HepG2 (cell line): ENCODE measurements around the gene UNC13D. TPM values are rescaled to one million over a fixed set of nuclear protein-coding genes. Genes with fewer than 3 reads are reported as not detected.

Experiments
- DNMT3B ChIP-seq: conservative IDR thresholded peaks from 2 replicates; pipeline ENCODE4 v1.6.1; 2016; ENCODE audit warnings: missing biosample characterization, control low read depth
- FOXA3 ChIP-seq: IDR thresholded peaks from 2 replicates; pipeline ENCODE4 v1.6.1; 2016; ENCODE audit warnings: missing genetic modification reagents, missing compliant biosample characterization
- GABPB1 ChIP-seq: IDR thresholded peaks from 2 replicates; pipeline ENCODE4 v1.6.1; 2016; ENCODE audit warnings: mild to moderate bottlenecking, missing genetic modification reagents, moderate library complexity, missing compliant biosample characterization
- HES4 ChIP-seq: sonication (generic); formaldehyde crosslinking; IDR thresholded peaks from 2 replicates; pipeline ENCODE4 v1.9.0; 2021; ENCODE audit warnings: mild to moderate bottlenecking, missing genetic modification reagents, borderline replicate concordance
- KMT2A ChIP-seq: sonication (generic); formaldehyde crosslinking; IDR thresholded peaks from 2 replicates; pipeline ENCODE4 v1.4.0; 2020; ENCODE audit warnings: missing genetic modification reagents
- PAX8 ChIP-seq: sonication (generic); formaldehyde crosslinking; IDR thresholded peaks from 2 replicates; pipeline ENCODE4 v1.8.0; 2022; ENCODE audit warnings: mild to moderate bottlenecking, missing genetic modification reagents, borderline replicate concordance
- POLR2A ChIP-seq, 2 experiments: IDR thresholded peaks; 2 replicates each; pipeline ENCODE4 v1.6.1; 2011; ENCODE audit warnings: low read depth in 2 of 2, low read length in 2 of 2, mild to moderate bottlenecking in 1 of 2, moderate library complexity in 1 of 2; ENCODE audit not compliant: insufficient read depth in 1 of 2
- POLR2G ChIP-seq: fragments of 200-400 bp; formaldehyde crosslinking; IDR thresholded peaks from 2 replicates; pipeline ENCODE4 v1.6.1; 2018; ENCODE audit warnings: mild to moderate bottlenecking, low read depth, low read length, moderate library complexity
- PPARG ChIP-seq: conservative IDR thresholded peaks from 2 replicates; pipeline ENCODE4 v1.6.1; 2016; ENCODE audit warnings: missing biosample characterization, missing genetic modification reagents
- SATB2 ChIP-seq: sonication (generic); formaldehyde crosslinking; IDR thresholded peaks from 2 replicates; pipeline ENCODE4 v1.5.0; 2020; ENCODE audit warnings: missing genetic modification reagents
- SCMH1 ChIP-seq: sonication (generic); formaldehyde crosslinking; IDR thresholded peaks from 2 replicates; pipeline ENCODE4 v1.9.0; 2021; ENCODE audit warnings: missing genetic modification reagents, mild to moderate bottlenecking, borderline replicate concordance
- STAG1 ChIP-seq: sonication (generic); formaldehyde crosslinking; IDR thresholded peaks from 2 replicates; pipeline ENCODE4 v1.4.0; 2020; ENCODE audit warnings: missing genetic modification reagents
- TAF1 ChIP-seq: sonication (generic); formaldehyde crosslinking; IDR thresholded peaks from 2 replicates; pipeline ENCODE4 v1.4.0; 2020; ENCODE audit warnings: missing genetic modification reagents
- ZKSCAN8 ChIP-seq: IDR thresholded peaks from 2 replicates; pipeline ENCODE4 v1.6.1; 2016; ENCODE audit warnings: borderline replicate concordance, missing genetic modification reagents, missing compliant biosample characterization
- ZNF143 ChIP-seq: sonication (generic); formaldehyde crosslinking; IDR thresholded peaks from 2 replicates; pipeline ENCODE4 v1.4.0; 2020; ENCODE audit warnings: missing genetic modification reagents
- polyA plus RNA-seq, 8 experiments: library from polyadenylated mRNA; depleted of rRNA in 3 of 8; stranded (reverse) in 7 of 8; unstranded in 1 of 8; fragments of >200 nt; fragmentation: Illumina TruSeq in 4 of 8; extraction: Trizol in 4 of 8; gene quantifications; 2 replicates each; pipeline versions ENCODE4 v1.2.1 to v1.2.3, GENCODE V29; 2011 to 2016; ENCODE audit warnings: low read depth in 4 of 8, missing spikeins in 1 of 8, mixed read lengths in 1 of 8; ENCODE audit not compliant: insufficient read depth in 1 of 8
- total RNA-seq, 5 experiments: library from RNA; depleted of rRNA; stranded (reverse); fragments of >200 nt; fragmentation: Illumina TruSeq; extraction: Trizol; gene quantifications; 2 replicates each; pipeline ENCODE4 v1.2.3, GENCODE V29; 2016; ENCODE audit warnings: low read depth in 1 of 5
- TF ChIP-seq, protein P1 (sequence below): sonication (generic); formaldehyde crosslinking; IDR thresholded peaks from 2 replicates; pipeline ENCODE4 v1.8.0; 2022; ENCODE audit warnings: missing genetic modification reagents, mild to moderate bottlenecking, moderate library complexity, borderline replicate concordance
- TF ChIP-seq, protein P2 (sequence below): sonication (generic); formaldehyde crosslinking; IDR thresholded peaks from 2 replicates; pipeline ENCODE4 v1.5.1; 2020; ENCODE audit warnings: missing genetic modification reagents, mild to moderate bottlenecking, borderline replicate concordance
- TF ChIP-seq, protein P3 (sequence below): fragments of 450-650 bp; IDR thresholded peaks from 2 replicates; pipeline ENCODE4 v1.6.1; 2016
- TF ChIP-seq, protein P4 (sequence below): sonication (generic); formaldehyde crosslinking; IDR thresholded peaks from 2 replicates; pipeline ENCODE4 v1.4.0; 2020; ENCODE audit warnings: missing genetic modification reagents

The UNC13D gene
- total and polyA plus RNA-seq, 2 of the 13 experiments (the other 11 are each of a cell fraction or from before 2014, with no cell fraction given) = 29.7 to 42.7 TPM

DNA sequence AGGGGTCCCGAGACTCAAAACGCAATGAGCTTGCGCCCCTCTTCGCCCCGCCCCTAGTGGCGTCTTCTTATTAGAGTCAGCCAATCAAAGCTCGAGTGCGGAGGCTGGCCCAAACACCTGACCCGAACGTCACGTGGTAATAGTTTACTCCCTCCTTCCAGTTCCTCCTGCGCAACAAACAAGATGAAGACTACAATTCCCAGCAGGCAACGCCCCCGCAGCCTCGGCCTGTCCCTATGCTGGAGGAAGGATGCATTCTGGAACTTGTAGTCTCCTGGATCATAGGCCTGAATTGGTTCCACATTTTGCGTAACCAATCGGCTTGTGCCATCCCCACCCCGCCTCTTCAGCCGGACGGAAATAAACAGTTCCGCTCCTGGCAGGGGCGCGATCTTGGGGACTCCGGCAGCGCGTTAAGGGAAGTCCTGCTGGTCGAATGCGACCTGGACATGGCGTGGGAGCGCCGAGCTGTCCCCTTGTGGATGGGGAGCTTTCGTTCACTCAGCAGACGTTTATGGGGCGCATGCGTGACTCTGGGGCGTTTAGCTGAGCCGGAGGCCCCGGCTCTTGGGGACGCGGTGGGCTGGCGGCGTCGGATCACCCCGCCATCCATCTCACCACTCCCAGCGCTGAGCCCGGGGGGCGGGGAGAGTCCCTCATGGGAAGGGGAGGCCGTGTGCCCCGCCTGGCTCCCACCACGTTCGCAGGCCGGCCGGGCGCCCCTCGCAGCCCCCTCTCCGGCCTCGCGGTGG lies 11.3 kb upstream of the UNC13D start, which contains the start of gene WBP2 (continued):
- peak; percentile 99 for TF ChIP-seq POLR2G
- TF ChIP-seq KMT2A (CRISPR knock-in tag) = peak; percentile 91
- no peak; the same call in 1 of the 2 replicates for TF ChIP-seq STAG1 (CRISPR knock-in tag)
- TF ChIP-seq TAF1 (CRISPR knock-in tag) = peak; percentile 95
- peak; percentile 89 to 99 for TF ChIP-seq POLR2A (IDR thresholded peaks at IDR 0.05; ENCODE audit: insufficient read depth in 1 of 2, low read depth in 2 of 2, low read length in 2 of 2)
- TF ChIP-seq PPARG (CRISPR knock-in tag) = 0 out of 2 replicates have a peak, but pooled peaks have one; percentile 32
- peak; percentile 68 for TF ChIP-seq FOXA3 (CRISPR knock-in tag)
- TF ChIP-seq, protein P1, sequence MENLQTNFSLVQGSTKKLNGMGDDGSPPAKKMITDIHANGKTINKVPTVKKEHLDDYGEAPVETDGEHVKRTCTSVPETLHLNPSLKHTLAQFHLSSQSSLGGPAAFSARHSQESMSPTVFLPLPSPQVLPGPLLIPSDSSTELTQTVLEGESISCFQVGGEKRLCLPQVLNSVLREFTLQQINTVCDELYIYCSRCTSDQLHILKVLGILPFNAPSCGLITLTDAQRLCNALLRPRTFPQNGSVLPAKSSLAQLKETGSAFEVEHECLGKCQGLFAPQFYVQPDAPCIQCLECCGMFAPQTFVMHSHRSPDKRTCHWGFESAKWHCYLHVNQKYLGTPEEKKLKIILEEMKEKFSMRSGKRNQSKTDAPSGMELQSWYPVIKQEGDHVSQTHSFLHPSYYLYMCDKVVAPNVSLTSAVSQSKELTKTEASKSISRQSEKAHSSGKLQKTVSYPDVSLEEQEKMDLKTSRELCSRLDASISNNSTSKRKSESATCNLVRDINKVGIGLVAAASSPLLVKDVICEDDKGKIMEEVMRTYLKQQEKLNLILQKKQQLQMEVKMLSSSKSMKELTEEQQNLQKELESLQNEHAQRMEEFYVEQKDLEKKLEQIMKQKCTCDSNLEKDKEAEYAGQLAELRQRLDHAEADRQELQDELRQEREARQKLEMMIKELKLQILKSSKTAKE (CRISPR knock-in tag) = peak; percentile 67
- TF ChIP-seq SCMH1 = no peak
- TF ChIP-seq, protein P2, sequence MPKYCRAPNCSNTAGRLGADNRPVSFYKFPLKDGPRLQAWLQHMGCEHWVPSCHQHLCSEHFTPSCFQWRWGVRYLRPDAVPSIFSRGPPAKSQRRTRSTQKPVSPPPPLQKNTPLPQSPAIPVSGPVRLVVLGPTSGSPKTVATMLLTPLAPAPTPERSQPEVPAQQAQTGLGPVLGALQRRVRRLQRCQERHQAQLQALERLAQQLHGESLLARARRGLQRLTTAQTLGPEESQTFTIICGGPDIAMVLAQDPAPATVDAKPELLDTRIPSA (CRISPR knock-in tag) = peak; percentile 61; the same call in 1 of the 2 replicates
- TF ChIP-seq, protein P3, sequence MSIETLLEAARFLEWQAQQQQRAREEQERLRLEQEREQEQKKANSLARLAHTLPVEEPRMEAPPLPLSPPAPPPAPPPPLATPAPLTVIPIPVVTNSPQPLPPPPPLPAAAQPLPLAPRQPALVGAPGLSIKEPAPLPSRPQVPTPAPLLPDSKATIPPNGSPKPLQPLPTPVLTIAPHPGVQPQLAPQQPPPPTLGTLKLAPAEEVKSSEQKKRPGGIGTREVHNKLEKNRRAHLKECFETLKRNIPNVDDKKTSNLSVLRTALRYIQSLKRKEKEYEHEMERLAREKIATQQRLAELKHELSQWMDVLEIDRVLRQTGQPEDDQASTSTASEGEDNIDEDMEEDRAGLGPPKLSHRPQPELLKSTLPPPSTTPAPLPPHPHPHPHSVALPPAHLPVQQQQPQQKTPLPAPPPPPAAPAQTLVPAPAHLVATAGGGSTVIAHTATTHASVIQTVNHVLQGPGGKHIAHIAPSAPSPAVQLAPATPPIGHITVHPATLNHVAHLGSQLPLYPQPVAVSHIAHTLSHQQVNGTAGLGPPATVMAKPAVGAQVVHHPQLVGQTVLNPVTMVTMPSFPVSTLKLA = peak; percentile 84
- peak; percentile 84; the same call in 1 of the 2 replicates for TF ChIP-seq SATB2 (CRISPR knock-in tag)
- peak; percentile 92 for TF ChIP-seq GABPB1 (CRISPR knock-in tag)
- no peak for TF ChIP-seq PAX8
- peak; percentile 100 for TF ChIP-seq ZNF143 (CRISPR knock-in tag)
- TF ChIP-seq HES4 (CRISPR knock-in tag) = no peak
- TF ChIP-seq, protein P4, sequence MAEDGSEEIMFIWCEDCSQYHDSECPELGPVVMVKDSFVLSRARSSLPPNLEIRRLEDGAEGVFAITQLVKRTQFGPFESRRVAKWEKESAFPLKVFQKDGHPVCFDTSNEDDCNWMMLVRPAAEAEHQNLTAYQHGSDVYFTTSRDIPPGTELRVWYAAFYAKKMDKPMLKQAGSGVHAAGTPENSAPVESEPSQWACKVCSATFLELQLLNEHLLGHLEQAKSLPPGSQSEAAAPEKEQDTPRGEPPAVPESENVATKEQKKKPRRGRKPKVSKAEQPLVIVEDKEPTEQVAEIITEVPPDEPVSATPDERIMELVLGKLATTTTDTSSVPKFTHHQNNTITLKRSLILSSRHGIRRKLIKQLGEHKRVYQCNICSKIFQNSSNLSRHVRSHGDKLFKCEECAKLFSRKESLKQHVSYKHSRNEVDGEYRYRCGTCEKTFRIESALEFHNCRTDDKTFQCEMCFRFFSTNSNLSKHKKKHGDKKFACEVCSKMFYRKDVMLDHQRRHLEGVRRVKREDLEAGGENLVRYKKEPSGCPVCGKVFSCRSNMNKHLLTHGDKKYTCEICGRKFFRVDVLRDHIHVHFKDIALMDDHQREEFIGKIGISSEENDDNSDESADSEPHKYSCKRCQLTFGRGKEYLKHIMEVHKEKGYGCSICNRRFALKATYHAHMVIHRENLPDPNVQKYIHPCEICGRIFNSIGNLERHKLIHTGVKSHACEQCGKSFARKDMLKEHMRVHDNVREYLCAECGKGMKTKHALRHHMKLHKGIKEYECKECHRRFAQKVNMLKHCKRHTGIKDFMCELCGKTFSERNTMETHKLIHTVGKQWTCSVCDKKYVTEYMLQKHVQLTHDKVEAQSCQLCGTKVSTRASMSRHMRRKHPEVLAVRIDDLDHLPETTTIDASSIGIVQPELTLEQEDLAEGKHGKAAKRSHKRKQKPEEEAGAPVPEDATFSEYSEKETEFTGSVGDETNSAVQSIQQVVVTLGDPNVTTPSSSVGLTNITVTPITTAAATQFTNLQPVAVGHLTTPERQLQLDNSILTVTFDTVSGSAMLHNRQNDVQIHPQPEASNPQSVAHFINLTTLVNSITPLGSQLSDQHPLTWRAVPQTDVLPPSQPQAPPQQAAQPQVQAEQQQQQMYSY = no peak
- peak; percentile 79 for TF ChIP-seq ZKSCAN8 (CRISPR knock-in tag)
- TF ChIP-seq DNMT3B (CRISPR knock-in tag) = 0 out of 2 replicates have a peak, but pooled peaks have one; percentile 56
